Activated naive CD8-positive, alpha-beta T cell treated with anti-CD3 and anti-CD28 coated beads for 36 hours (primary cell): ENCODE results near the gene OR10H5. TPM values are rescaled to one million over a fixed set of nuclear protein-coding genes. Genes with fewer than 3 reads are reported as not detected.
"Not testable (repeated sequence)": the region's sequence is repeated elsewhere in the genome, so short reads cannot be mapped to it uniquely, and the experiment has no call there.

Experiments used
- DNase-seq: peaks from one replicate; pipeline ENCODE4 v3.0.0; 2021
- H3K27ac Mint-ChIP-seq: one replicate; pipeline ENCODE4 v1.8.0; 2022; ENCODE audit warnings: mild to moderate bottlenecking, moderate library complexity, mixed read lengths
- H3K27me3 Mint-ChIP-seq: one replicate; pipeline ENCODE4 v1.8.0; 2022; ENCODE audit warnings: mild to moderate bottlenecking, mixed read lengths
- H3K36me3 Mint-ChIP-seq: one replicate; pipeline ENCODE4 v1.8.0; 2021; ENCODE audit warnings: mild to moderate bottlenecking, mixed read lengths
- H3K4me1 Mint-ChIP-seq: one replicate; pipeline ENCODE4 v1.8.0; 2021; ENCODE audit warnings: mixed read lengths
- H3K4me3 Mint-ChIP-seq: one replicate; pipeline ENCODE4 v1.8.0; 2022; ENCODE audit warnings: mild to moderate bottlenecking, moderate library complexity, mixed read lengths
- H3K9me3 Mint-ChIP-seq: one replicate; pipeline ENCODE4 v1.8.0; 2022; ENCODE audit warnings: mixed read lengths
- total RNA-seq, 2 experiments: library from RNA; stranded (reverse); gene quantifications; one replicate each; pipeline ENCODE4 v1.2.3, GENCODE V29; 2021

Gene OR10H5
- total RNA-seq, 2 experiments from 2014 or later, result not detected

- Mint-ChIP-seq H3K27me3 (no peaks in the 10 kb centered on the region), H3K9me3 (no peaks in the 10 kb centered on the region), H3K4me3 (no peak overlapping the region), H3K36me3 (no peaks in the 10 kb centered on the region), H3K27ac (no peak overlapping the region), H3K4me1 (no peaks in the 10 kb centered on the region)
- DNase-seq, result no peak
Observed at GRCh38 chr19:15829786-15830185, 42.3 kb downstream of the OR10H5 start.

GRCh38 chr19:15831626-15832025, 44.2 kb downstream of the OR10H5 start:
- no peak for DNase-seq
- H3K36me3 Mint-ChIP-seq, result peaks cover 3% of the 10 kb centered on the region
- H3K4me1 Mint-ChIP-seq, result peaks cover 8% of the 10 kb centered on the region
- no peak overlapping the region for H3K27ac Mint-ChIP-seq
- H3K9me3 Mint-ChIP-seq, result no peaks in the 10 kb centered on the region
- H3K27me3 Mint-ChIP-seq, result no peaks in the 10 kb centered on the region
- no peak overlapping the region for H3K4me3 Mint-ChIP-seq

GRCh38 chr19:15834232-15834631, 46.8 kb downstream of the OR10H5 start:
- H3K4me3 Mint-ChIP-seq, H3K27me3 Mint-ChIP-seq, H3K27ac Mint-ChIP-seq, H3K9me3 Mint-ChIP-seq, DNase-seq, H3K36me3 Mint-ChIP-seq: not testable (repeated sequence)
- peaks cover 12% of the 10 kb centered on the region for H3K4me1 Mint-ChIP-seq

- peak overlapping the region; percentile 88 for H3K4me3 Mint-ChIP-seq
- peak overlapping the region; percentile 97 for H3K27ac Mint-ChIP-seq
- DNase-seq, result peak; percentile 19
- H3K36me3 Mint-ChIP-seq, H3K9me3 Mint-ChIP-seq, H3K27me3 Mint-ChIP-seq: not testable (repeated sequence)
- peaks cover 12% of the 10 kb centered on the region for H3K4me1 Mint-ChIP-seq
Observed at GRCh38 chr19:15835565-15836329, 48.3 kb downstream of the OR10H5 start.

- DNase-seq, result peak; percentile 95
- Mint-ChIP-seq H3K27me3 (no peaks in the 10 kb centered on the region), H3K9me3 (no peaks in the 10 kb centered on the region), H3K4me3 (peak overlapping the region; percentile 88), H3K36me3 (peaks cover 3% of the 10 kb centered on the region), H3K27ac (peak overlapping the region; percentile 97), H3K4me1 (peaks cover 12% of the 10 kb centered on the region)
Observed at GRCh38 chr19:15836330-15837220, 49.1 kb downstream of the OR10H5 start.

GRCh38 chr19:15837221-15837731, 49.8 kb downstream of the OR10H5 start:
- no peaks in the 10 kb centered on the region for H3K9me3 Mint-ChIP-seq
- peak; percentile 8 for DNase-seq
- H3K27ac Mint-ChIP-seq, result peak overlapping the region; percentile 97
- H3K4me3 Mint-ChIP-seq, result peak overlapping the region; percentile 88
- peaks cover 15% of the 10 kb centered on the region for H3K4me1 Mint-ChIP-seq
- peaks cover 3% of the 10 kb centered on the region for H3K36me3 Mint-ChIP-seq
- no peaks in the 10 kb centered on the region for H3K27me3 Mint-ChIP-seq

- no peaks in the 10 kb centered on the region for H3K9me3 Mint-ChIP-seq
- H3K27ac Mint-ChIP-seq, result peak overlapping the region; percentile 66
- DNase-seq, result no peak
- no peak overlapping the region for H3K4me3 Mint-ChIP-seq
- peaks cover 3% of the 10 kb centered on the region for H3K36me3 Mint-ChIP-seq
- no peaks in the 10 kb centered on the region for H3K27me3 Mint-ChIP-seq
- peaks cover 20% of the 10 kb centered on the region for H3K4me1 Mint-ChIP-seq
Observed at GRCh38 chr19:15838351-15838750, 50.9 kb downstream of the OR10H5 start.

- not testable (repeated sequence) for H3K9me3 Mint-ChIP-seq, H3K27me3 Mint-ChIP-seq, H3K36me3 Mint-ChIP-seq, H3K27ac Mint-ChIP-seq, H3K4me3 Mint-ChIP-seq, DNase-seq
- peaks cover 30% of the 10 kb centered on the region for H3K4me1 Mint-ChIP-seq
Observed at GRCh38 chr19:15839888-15840287, 52.4 kb downstream of the OR10H5 start.

- H3K36me3 Mint-ChIP-seq, result peaks cover 2% of the 10 kb centered on the region
- no peak overlapping the region for H3K4me3 Mint-ChIP-seq
- no peak for DNase-seq
- H3K27me3 Mint-ChIP-seq, result no peaks in the 10 kb centered on the region
- no peaks in the 10 kb centered on the region for H3K9me3 Mint-ChIP-seq
- no peak overlapping the region for H3K27ac Mint-ChIP-seq
- H3K4me1 Mint-ChIP-seq, result peaks cover 33% of the 10 kb centered on the region
Observed at GRCh38 chr19:15840833-15841232, 53.4 kb downstream of the OR10H5 start.

GRCh38 chr19:15841875-15842569, 54.6 kb downstream of the OR10H5 start:
- DNase-seq, result peak; percentile 9
- peaks cover 30% of the 10 kb centered on the region for H3K4me1 Mint-ChIP-seq
- H3K27me3 Mint-ChIP-seq, result no peaks in the 10 kb centered on the region
- H3K27ac Mint-ChIP-seq, result no peak overlapping the region
- H3K4me3 Mint-ChIP-seq, result no peak overlapping the region
- H3K36me3 Mint-ChIP-seq, result no peaks in the 10 kb centered on the region
- no peaks in the 10 kb centered on the region for H3K9me3 Mint-ChIP-seq

- Mint-ChIP-seq H3K4me3 (no peak overlapping the region), H3K36me3 (no peaks in the 10 kb centered on the region), H3K4me1 (peaks cover 27% of the 10 kb centered on the region), H3K9me3 (no peaks in the 10 kb centered on the region), H3K27ac (peak overlapping the region; percentile 19), H3K27me3 (no peaks in the 10 kb centered on the region)
- no peak for DNase-seq
Observed at GRCh38 chr19:15843203-15843893, 55.9 kb downstream of the OR10H5 start.

- DNase-seq, H3K4me3 Mint-ChIP-seq, H3K36me3 Mint-ChIP-seq, H3K27ac Mint-ChIP-seq, H3K9me3 Mint-ChIP-seq, H3K27me3 Mint-ChIP-seq: not testable (repeated sequence)
- peaks cover 25% of the 10 kb centered on the region for H3K4me1 Mint-ChIP-seq
Observed at GRCh38 chr19:15843894-15844222, 56.4 kb downstream of the OR10H5 start.

GRCh38 chr19:15846923-15847322, 59.5 kb downstream of the OR10H5 start:
- peaks cover 25% of the 10 kb centered on the region for H3K4me1 Mint-ChIP-seq
- H3K4me3 Mint-ChIP-seq, result no peak overlapping the region
- no peak overlapping the region for H3K27ac Mint-ChIP-seq
- no peak for DNase-seq
- no peaks in the 10 kb centered on the region for H3K36me3 Mint-ChIP-seq
- no peaks in the 10 kb centered on the region for H3K27me3 Mint-ChIP-seq
- no peaks in the 10 kb centered on the region for H3K9me3 Mint-ChIP-seq

GRCh38 chr19:15850385-15850784, 62.9 kb downstream of the OR10H5 start:
- Mint-ChIP-seq H3K4me3 (no peak overlapping the region), H3K36me3 (no peaks in the 10 kb centered on the region), H3K27me3 (no peaks in the 10 kb centered on the region), H3K27ac (no peak overlapping the region), H3K4me1 (peaks cover 5% of the 10 kb centered on the region), H3K9me3 (no peaks in the 10 kb centered on the region)
- no peak for DNase-seq
